Upper lobe of left lung (tissue), 4 donors: ENCODE measurements around the gene LRRC8E.

Source experiments
- CTCF ChIP-seq, 6 experiments: fragments of 450-650 bp in 4 of 6; fragments of 200-600 bp in 2 of 6; sonication (generic) in 2 of 6; IDR thresholded peaks; one replicate each; pipeline ENCODE4 v1.5.1; 2016 to 2019; ENCODE audit warnings: antibody characterized with exemption in 6 of 6
- EP300 ChIP-seq, 4 donors: sonication (generic); formaldehyde crosslinking; IDR thresholded peaks; one replicate each; pipeline ENCODE4 v1.5.1; 2017; ENCODE audit warnings: antibody characterized with exemption in 4 of 4, control low read depth in 2 of 4
- POLR2A ChIP-seq, 4 donors: fragments of 450-650 bp; IDR thresholded peaks; one replicate each; pipeline ENCODE4 v1.5.1; 2016 to 2017; ENCODE audit warnings: antibody characterized with exemption in 4 of 4, mild to moderate bottlenecking in 2 of 4

- no peak for TF ChIP-seq CTCF (IDR thresholded peaks at IDR 0.05)
- no peak for TF ChIP-seq POLR2A (IDR thresholded peaks at IDR 0.05)
- no peak for TF ChIP-seq EP300 (IDR thresholded peaks at IDR 0.05)
Measured at GRCh38 chr19:7926727-7927604, 38.7 kb downstream of the LRRC8E start.
